Lower lobe of right lung (tissue), 2 donors: ENCODE results near the gene TSNAXIP1. TPM values are rescaled to one million over a fixed set of nuclear protein-coding genes. Genes with fewer than 3 reads are reported as not detected.

ENCODE experiments used
- ATAC-seq, 2 donors: fragments of 200-7000 bp; cut with Tn5 transposase; one replicate each; pipeline ENCODE4 v1.9.1; 2020 to 2022; ENCODE audit warnings: mild to moderate bottlenecking in 2 of 2, moderate library complexity in 2 of 2
- DNase-seq: peaks from one replicate; pipeline ENCODE4 v3.0.0-alpha.2; 2020
- H3K27ac ChIP-seq: fragments of 200-600 bp; one replicate; pipeline ENCODE4 v1.8.0; 2022
- H3K27me3 ChIP-seq: fragments of 200-600 bp; one replicate; pipeline ENCODE4 v1.8.0; 2022; ENCODE audit warnings: low read depth
- H3K36me3 ChIP-seq: fragments of 200-600 bp; one replicate; pipeline ENCODE4 v1.8.0; 2022; ENCODE audit warnings: mild to moderate bottlenecking
- H3K4me1 ChIP-seq: fragments of 200-600 bp; one replicate; pipeline ENCODE4 v1.8.0; 2022
- H3K4me3 ChIP-seq: fragments of 200-600 bp; one replicate; pipeline ENCODE4 v1.8.0; 2022; ENCODE audit warnings: mild to moderate bottlenecking
- H3K9me3 ChIP-seq: fragments of 200-600 bp; one replicate; pipeline ENCODE4 v1.8.0; 2022
- CTCF ChIP-seq: fragments of 200-600 bp; IDR thresholded peaks from one replicate; pipeline ENCODE4 v1.8.0; 2022; ENCODE audit warnings: antibody characterized with exemption, mild to moderate bottlenecking
- intact Hi-C: fragments of 100-400 bp; cut with DNase I; formaldehyde crosslinking; loops from one replicate; pipeline ENCODE4 v1.11.0; 2022
- total RNA-seq: library from RNA; stranded (reverse); fragmentation: NEBNext Ultra II Directional; extraction: Animal tissue kit (Norgen Biotek cat#: 25700); gene quantifications from one replicate; pipeline ENCODE4 v1.2.1, GENCODE V29; 2021
- donor health status: DM: no; HTN: yes; CAD: no; lungs with severe emphysema.

The TSNAXIP1 gene
- total RNA-seq, 1 donor from 2014 or later = 3.5 TPM

GRCh38 chr16:67872131-67872630 is 65.5 kb downstream of the TSNAXIP1 start:
- peaks cover 30% of the 10 kb centered on the region for H3K4me1 ChIP-seq
- TF ChIP-seq CTCF = no peak
- ATAC-seq (no peak), DNase-seq (no peak)
- intact Hi-C loops = no loop called here
- H3K9me3 ChIP-seq = no peaks in the 10 kb centered on the region
- peak overlapping the region; percentile 99 for H3K4me3 ChIP-seq
- peaks cover 63% of the 10 kb centered on the region for H3K36me3 ChIP-seq
- no peaks in the 10 kb centered on the region for H3K27me3 ChIP-seq
- peak overlapping the region; percentile 90 for H3K27ac ChIP-seq

- H3K27me3 ChIP-seq = no peaks in the 10 kb centered on the region
- ATAC-seq = peak; percentile 94 to 95
- DNase-seq = peak; percentile 91
- TF ChIP-seq CTCF = no peak
- no peaks in the 10 kb centered on the region for H3K9me3 ChIP-seq
- peaks cover 63% of the 10 kb centered on the region for H3K36me3 ChIP-seq
- H3K4me3 ChIP-seq = peak within 1 kb of the TSS; percentile 99
- intact Hi-C loops = no loop called here
- H3K4me1 ChIP-seq = peaks cover 30% of the 10 kb centered on the region
- H3K27ac ChIP-seq = peak within 1 kb of the TSS; percentile 90
Observed at GRCh38 chr16:67872631-67873434, 66.1 kb downstream of the TSNAXIP1 start, which contains the start of gene EDC4. TSS of gene EDC4 (plus strand) at chr16:67873052. CDS start at chr16:67873262, 210 bp downstream.

DNA sequence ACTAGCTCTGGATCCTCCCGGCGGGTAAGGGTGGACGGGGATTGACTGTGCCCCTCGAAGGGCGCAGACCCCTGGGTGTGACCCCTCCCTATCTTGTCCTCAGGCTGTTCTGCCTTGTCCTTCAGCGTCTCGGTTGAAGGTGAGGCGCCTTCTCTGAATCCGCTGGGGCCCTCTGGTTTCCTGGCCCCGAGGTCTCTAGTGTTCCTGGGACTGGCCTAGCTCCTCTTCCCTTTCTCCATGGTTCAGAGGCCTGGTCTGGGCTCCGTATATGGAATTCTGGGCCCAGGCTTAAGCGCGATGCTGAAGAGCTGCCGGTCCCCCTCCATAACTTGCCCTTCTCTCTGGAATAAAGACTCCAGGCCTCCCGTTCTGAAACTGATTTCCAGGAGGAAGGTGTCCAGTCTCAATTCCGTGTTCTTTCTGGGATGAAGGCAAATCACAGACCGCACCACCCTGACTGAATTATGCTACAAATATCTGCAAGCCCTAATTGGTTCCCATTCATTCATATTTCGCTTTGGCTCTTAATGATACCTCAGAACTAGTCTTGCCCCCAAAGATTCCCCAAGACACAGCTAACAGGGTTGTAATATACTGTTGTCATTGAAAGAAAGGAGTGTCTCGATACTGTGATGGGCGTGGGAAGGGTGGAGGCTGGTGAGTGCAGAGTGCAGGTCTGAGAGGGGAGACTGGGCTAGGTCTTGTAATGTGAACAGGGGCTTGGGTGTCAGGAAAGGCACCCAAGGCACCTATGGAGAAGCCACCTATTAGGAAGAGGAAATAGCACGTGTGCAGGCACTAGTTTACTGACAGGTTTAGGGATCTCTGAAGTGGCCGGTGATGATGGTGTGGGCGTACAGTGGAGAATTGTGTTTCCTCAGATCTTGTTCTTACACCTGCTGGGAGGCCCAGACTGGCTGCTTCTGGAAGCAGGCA is 67.0 kb downstream of the TSNAXIP1 start:
- no peaks in the 10 kb centered on the region for H3K9me3 ChIP-seq
- H3K27ac ChIP-seq = peak overlapping the region; percentile 90
- peaks cover 30% of the 10 kb centered on the region for H3K4me1 ChIP-seq
- intact Hi-C loops = no loop called here
- H3K36me3 ChIP-seq = peaks cover 63% of the 10 kb centered on the region
- H3K4me3 ChIP-seq = peak overlapping the region; percentile 99
- H3K27me3 ChIP-seq = no peaks in the 10 kb centered on the region
- DNase-seq = no peak
- peak; percentile 10 to 32 for ATAC-seq
- no peak for TF ChIP-seq CTCF

DNA sequence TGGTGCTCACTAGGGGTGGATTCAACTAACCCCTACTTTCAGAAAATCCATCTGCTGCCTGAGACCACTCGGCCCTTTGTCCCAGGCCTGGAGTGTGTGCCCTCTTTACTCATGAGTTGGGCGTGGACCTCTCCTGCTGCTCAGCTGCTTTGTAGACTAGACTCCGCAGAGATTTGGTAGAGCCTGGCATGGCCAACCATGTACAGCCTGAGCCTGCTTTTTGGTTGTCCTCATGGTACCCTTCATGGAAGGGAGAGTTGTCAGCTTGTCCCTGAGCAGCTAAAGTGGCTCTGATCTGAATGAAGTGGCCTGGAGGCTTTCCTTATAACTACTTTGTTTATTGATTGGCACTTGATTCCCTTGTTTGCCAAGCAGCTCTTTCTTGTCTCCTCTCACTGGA is 67.7 kb downstream of the TSNAXIP1 start:
- Histone ChIP-seq H3K36me3 (peaks cover 63% of the 10 kb centered on the region), H3K27ac (no peak overlapping the region), H3K9me3 (no peaks in the 10 kb centered on the region), H3K27me3 (no peaks in the 10 kb centered on the region), H3K4me1 (peaks cover 30% of the 10 kb centered on the region), H3K4me3 (peak overlapping the region; percentile 99)
- DNase-seq (no peak), ATAC-seq (no peak)
- intact Hi-C loops = no loop called here
- no peak for TF ChIP-seq CTCF

- intact Hi-C loops = no loop called here
- ATAC-seq = no peak
- no peaks in the 10 kb centered on the region for H3K9me3 ChIP-seq
- H3K36me3 ChIP-seq = peaks cover 66% of the 10 kb centered on the region
- no peak for DNase-seq
- H3K27ac ChIP-seq = no peak overlapping the region
- H3K4me3 ChIP-seq = no peak overlapping the region
- no peak for TF ChIP-seq CTCF
- peaks cover 29% of the 10 kb centered on the region for H3K4me1 ChIP-seq
- no peaks in the 10 kb centered on the region for H3K27me3 ChIP-seq
Observed at GRCh38 chr16:67877064-67877463, 70.4 kb downstream of the TSNAXIP1 start.

Other genes with a start within 250 kb of the TSNAXIP1 start
- 36.2 TPM for gene CTCF, start 244.4 kb upstream of the TSNAXIP1 start, total RNA-seq
- 2.4 TPM for gene CARMIL2, start 161.7 kb upstream of the TSNAXIP1 start, total RNA-seq
- 16.6 TPM for gene ACD, start 146.6 kb upstream of the TSNAXIP1 start, total RNA-seq
- gene PARD6A, start 145.9 kb upstream of the TSNAXIP1 start, total RNA-seq = 5.5 TPM
- 19.4 TPM for gene ENKD1, start 140.1 kb upstream of the TSNAXIP1 start, total RNA-seq
- gene C16orf86, start 140.1 kb upstream of the TSNAXIP1 start, total RNA-seq = 5.3 TPM
- 18.9 TPM for gene GFOD2, start 87.6 kb upstream of the TSNAXIP1 start, total RNA-seq
- gene RANBP10, start 329 bp upstream of the TSNAXIP1 start, total RNA-seq = 21.7 TPM
- 26.1 TPM for gene THAP11, start 35.4 kb downstream of the TSNAXIP1 start, total RNA-seq
- gene NUTF2, start 40.0 kb downstream of the TSNAXIP1 start, total RNA-seq = 55.8 TPM
- gene CENPT, start 40.8 kb downstream of the TSNAXIP1 start, total RNA-seq = 29.9 TPM
- 51.2 TPM for gene EDC4, start 66.2 kb downstream of the TSNAXIP1 start, total RNA-seq
- 1.7 TPM for gene NRN1L, start 78.0 kb downstream of the TSNAXIP1 start, total RNA-seq
- 28.3 TPM for gene PSKH1, start 86.4 kb downstream of the TSNAXIP1 start, total RNA-seq
- 0.59 TPM for gene CTRL, start 125.0 kb downstream of the TSNAXIP1 start, total RNA-seq
- 82.7 TPM for gene PSMB10, start 130.0 kb downstream of the TSNAXIP1 start, total RNA-seq
- gene LCAT, start 137.2 kb downstream of the TSNAXIP1 start, total RNA-seq = 33.8 TPM
- 80.3 TPM for gene SLC12A4, start 161.7 kb downstream of the TSNAXIP1 start, total RNA-seq
- gene DPEP3, start 173.6 kb downstream of the TSNAXIP1 start, total RNA-seq = 0.18 TPM
- 29.5 TPM for gene DPEP2, start 192.6 kb downstream of the TSNAXIP1 start, total RNA-seq
- not detected for gene DPEP2NB, start 209.0 kb downstream of the TSNAXIP1 start, total RNA-seq
- gene DDX28, start 216.3 kb downstream of the TSNAXIP1 start, total RNA-seq = 9.9 TPM
- 15.1 TPM for gene DUS2, start 216.4 kb downstream of the TSNAXIP1 start, total RNA-seq